HG03439 (cell line): ENCODE measurements around the gene CTAGE15.

Experiments used
- ATAC-seq: cut with Tn5 transposase; IDR thresholded peaks from one replicate; pipeline ENCODE4 v1.9.1; 2021; ENCODE audit warnings: mild to moderate bottlenecking, moderate library complexity; ENCODE audit not compliant: unreplicated experiment

The CTAGE15 gene

GRCh38 chr7:143621175-143621574 lies 49.6 kb downstream of the CTAGE15 start:
- peak; percentile 41 for ATAC-seq

DNA sequence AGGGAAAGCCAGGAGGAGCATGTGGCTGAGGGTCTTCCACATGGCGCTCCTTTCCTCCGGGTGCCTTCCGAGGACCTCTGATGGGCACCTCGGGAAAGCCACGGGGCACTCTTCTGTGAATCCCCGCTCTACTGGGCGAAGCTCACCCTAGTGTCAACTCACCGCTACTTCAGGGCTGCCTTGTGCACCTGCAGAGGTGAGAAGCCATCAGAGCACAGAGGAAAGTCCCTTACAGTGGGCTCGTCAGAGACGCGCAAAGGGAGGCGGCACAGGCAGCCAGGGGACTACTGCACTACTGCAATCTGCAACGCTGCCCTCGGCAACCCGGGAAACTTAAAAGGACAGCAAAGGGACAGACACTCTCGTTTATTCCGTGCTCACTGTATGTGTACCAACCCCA lies 50.5 kb downstream of the CTAGE15 start:
- peak; percentile 29 for ATAC-seq
